Caco-2 (cell line): Measurements from ENCODE around the gene UBE2L6. TPM values are rescaled to one million over a fixed set of nuclear protein-coding genes. Genes with fewer than 3 reads are reported as not detected.

Source experiments
- BruUV-seq: library from RNA; stranded (reverse); fragments of 400-500 nt; replicated peaks from 2 replicates; lab custom pipeline; 2021; lab: Mats Ljungman, UMichigan
- CTCF ChIA-PET: fragments of 300-600 bp; sonication (Branson Sonifier 250); formaldehyde crosslinking; loops from one replicate; lab custom pipeline; 2022; ENCODE audit warnings: antibody characterized with exemption; lab: Charles Lee
- POLR2A ChIA-PET: fragments of 300-600 bp; sonication (Branson Sonifier 250); formaldehyde crosslinking; loops from one replicate; lab custom pipeline; 2022; ENCODE audit warnings: antibody characterized with exemption; lab: Charles Lee
- DNase-seq, 2 experiments: peaks; one replicate each; pipeline versions ENCODE4 v3.0.0 to v3.0.0-alpha.2; 2020 to 2022
- H3K27me3 ChIP-seq: replicated peaks from 2 replicates; pipeline ENCODE4 v1.6.0; 2011; ENCODE audit warnings: low read length; ENCODE audit not compliant: control insufficient read depth, insufficient read depth
- H3K36me3 ChIP-seq: 2 replicates; pipeline ENCODE4 v1.5.1; 2011; ENCODE audit warnings: low read length; ENCODE audit not compliant: control insufficient read depth, insufficient read depth
- H3K4me1 ChIP-seq: fragments of 250-450 bp; sonication (Bioruptor Pico); 2 replicates; pipeline ENCODE4 v1.5.1; 2020; ENCODE audit warnings: mild to moderate bottlenecking
- H3K4me3 ChIP-seq: 2 replicates; pipeline ENCODE4 v1.5.1; 2011; ENCODE audit warnings: low read depth, mild to moderate bottlenecking, control low read depth, low read length
- H3K9me3 ChIP-seq: fragments of 250-450 bp; sonication (Bioruptor Pico); 2 replicates; pipeline ENCODE4 v1.5.1; 2020; ENCODE audit warnings: mild to moderate bottlenecking, moderate library complexity
- H3K27ac Mint-ChIP-seq: one replicate; pipeline ENCODE4 v1.8.0; 2022; ENCODE audit warnings: mixed read lengths; ENCODE audit not compliant: unreplicated experiment
- H3K27me3 Mint-ChIP-seq: one replicate; pipeline ENCODE4 v1.8.0; 2022; ENCODE audit warnings: mixed read lengths; ENCODE audit not compliant: insufficient read depth, unreplicated experiment
- H3K36me3 Mint-ChIP-seq: one replicate; pipeline ENCODE4 v1.8.0; 2022; ENCODE audit warnings: mild to moderate bottlenecking, mixed read lengths; ENCODE audit not compliant: insufficient read depth, unreplicated experiment
- H3K4me1 Mint-ChIP-seq: one replicate; pipeline ENCODE4 v1.8.0; 2022; ENCODE audit warnings: low read depth, mixed read lengths; ENCODE audit not compliant: unreplicated experiment
- H3K4me3 Mint-ChIP-seq: one replicate; pipeline ENCODE4 v1.8.0; 2022; ENCODE audit warnings: mild to moderate bottlenecking, moderate library complexity, mixed read lengths; ENCODE audit not compliant: unreplicated experiment
- H3K9me3 Mint-ChIP-seq: one replicate; pipeline ENCODE4 v1.8.0; 2022; ENCODE audit warnings: mixed read lengths; ENCODE audit not compliant: unreplicated experiment
- intact Hi-C: fragments of 100-400 bp; cut with micrococcal nuclease; formaldehyde crosslinking; loops from one replicate; pipeline ENCODE4 v1.10.0; 2022; ENCODE audit not compliant: unreplicated experiment
- total RNA-seq: library from RNA; stranded (reverse); gene quantifications from 2 replicates; pipeline ENCODE4 v1.2.3, GENCODE V29; 2022
- TF ChIP-seq, protein P1 (sequence below), 2 experiments: fragments of 200-600 bp in 1 of 2; IDR thresholded peaks; 1 replicate in 1 of 2; 2 replicates in 1 of 2; pipeline versions ENCODE4 v1.5.1 to v1.8.0; 2011 to 2022; ENCODE audit warnings: antibody characterized with exemption in 1 of 2, control low read depth in 1 of 2, inconsistent platforms in 1 of 2, low read depth in 1 of 2, low read length in 1 of 2, mild to moderate bottlenecking in 1 of 2, moderate library complexity in 1 of 2; ENCODE audit not compliant: insufficient read depth in 1 of 2, severe bottlenecking in 1 of 2, unreplicated experiment in 1 of 2

UBE2L6 gene
- total RNA-seq, 1 experiment from 2014 or later = 20.2 TPM

DNA sequence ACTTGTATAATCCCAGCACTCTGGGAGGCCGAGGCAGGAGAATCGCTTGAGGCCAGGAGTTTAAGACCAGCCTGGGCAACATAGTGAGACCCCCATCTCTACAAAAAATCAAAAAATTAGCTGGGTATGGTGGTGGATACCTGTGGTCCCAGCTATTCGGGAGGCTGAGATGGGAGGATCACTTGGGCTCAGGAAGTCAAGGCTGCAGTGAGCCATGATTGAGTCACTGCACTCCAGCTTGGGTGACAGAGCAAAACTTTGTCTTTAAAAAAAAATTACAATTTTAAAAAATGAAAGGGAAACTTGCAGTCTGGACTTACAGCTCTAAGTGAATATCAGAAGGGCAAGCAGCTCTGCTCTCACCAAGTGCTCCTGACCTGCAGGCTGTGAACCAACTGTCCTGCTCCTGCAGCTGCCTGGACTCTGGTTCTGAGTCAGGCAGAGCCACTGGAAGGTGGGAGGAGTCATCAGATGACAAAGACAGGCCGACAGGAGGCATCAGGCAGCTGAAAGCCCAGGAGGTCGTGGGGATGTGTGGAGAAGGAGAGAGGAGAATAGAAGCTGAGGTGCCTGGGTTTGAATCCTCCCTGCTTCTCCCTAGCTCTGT lies 20.5 kb downstream of the UBE2L6 start:
- Mint-ChIP-seq H3K27ac (peak overlapping the region; percentile 88), H3K27me3 (no peaks in the 10 kb centered on the region), H3K4me1 (peaks cover 27% of the 10 kb centered on the region), H3K36me3 (peaks cover 6% of the 10 kb centered on the region), H3K4me3 (no peak overlapping the region), H3K9me3 (no peaks in the 10 kb centered on the region)
- Histone ChIP-seq H3K4me1 (peaks cover 38% of the 10 kb centered on the region), H3K4me3 (no peak overlapping the region), H3K9me3 (no peaks in the 10 kb centered on the region), H3K27me3 (no peaks in the 10 kb centered on the region), H3K36me3 (no peaks in the 10 kb centered on the region)
- TF ChIP-seq, protein P1, sequence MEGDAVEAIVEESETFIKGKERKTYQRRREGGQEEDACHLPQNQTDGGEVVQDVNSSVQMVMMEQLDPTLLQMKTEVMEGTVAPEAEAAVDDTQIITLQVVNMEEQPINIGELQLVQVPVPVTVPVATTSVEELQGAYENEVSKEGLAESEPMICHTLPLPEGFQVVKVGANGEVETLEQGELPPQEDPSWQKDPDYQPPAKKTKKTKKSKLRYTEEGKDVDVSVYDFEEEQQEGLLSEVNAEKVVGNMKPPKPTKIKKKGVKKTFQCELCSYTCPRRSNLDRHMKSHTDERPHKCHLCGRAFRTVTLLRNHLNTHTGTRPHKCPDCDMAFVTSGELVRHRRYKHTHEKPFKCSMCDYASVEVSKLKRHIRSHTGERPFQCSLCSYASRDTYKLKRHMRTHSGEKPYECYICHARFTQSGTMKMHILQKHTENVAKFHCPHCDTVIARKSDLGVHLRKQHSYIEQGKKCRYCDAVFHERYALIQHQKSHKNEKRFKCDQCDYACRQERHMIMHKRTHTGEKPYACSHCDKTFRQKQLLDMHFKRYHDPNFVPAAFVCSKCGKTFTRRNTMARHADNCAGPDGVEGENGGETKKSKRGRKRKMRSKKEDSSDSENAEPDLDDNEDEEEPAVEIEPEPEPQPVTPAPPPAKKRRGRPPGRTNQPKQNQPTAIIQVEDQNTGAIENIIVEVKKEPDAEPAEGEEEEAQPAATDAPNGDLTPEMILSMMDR (IDR thresholded peaks at IDR 0.05; ENCODE audit: insufficient read depth in 1 of 2, low read depth in 1 of 2, low read length in 1 of 2, severe bottlenecking in 1 of 2, unreplicated experiment in 1 of 2) = peak in 1 of 2 experiments; percentile 40
- DNase-seq = peak; percentile 58 to 60
- ChIA-PET CTCF (interaction anchor here (0.7 to 2.0 kb wide), 6 partner anchors 54 to 98 kb away, joined by 4 to 8 read pairs (median 5); partner anchors contain the start of gene RTN4RL2), POLR2A (interaction anchor here (0.8 kb wide), 1 partner anchor 16 kb away, joined by 3 read pairs; the partner anchor contains the start of gene TIMM10)
- intact Hi-C loops = no loop called here
- no TSS peak for BruUV-seq

DNA sequence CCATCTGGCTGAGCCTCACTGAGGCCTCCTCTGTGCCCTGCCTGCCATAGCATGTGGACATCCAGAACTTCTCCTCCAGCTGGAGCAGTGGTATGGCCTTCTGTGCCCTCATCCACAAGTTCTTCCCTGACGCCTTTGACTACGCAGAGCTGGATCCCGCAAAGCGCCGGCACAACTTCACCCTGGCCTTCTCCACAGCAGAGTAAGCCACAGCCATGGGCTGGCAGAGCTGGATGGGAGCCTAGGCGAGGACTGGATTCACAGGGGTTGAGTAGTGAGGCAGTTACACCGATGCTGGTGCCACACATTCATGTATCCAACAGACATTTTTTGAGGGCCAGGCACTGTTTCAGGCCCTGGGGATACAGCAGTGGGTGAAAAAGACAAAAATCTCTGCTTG lies 21.0 kb downstream of the UBE2L6 start:
- Histone ChIP-seq H3K27me3 (no peaks in the 10 kb centered on the region), H3K9me3 (no peaks in the 10 kb centered on the region), H3K36me3 (no peaks in the 10 kb centered on the region), H3K4me1 (peaks cover 33% of the 10 kb centered on the region), H3K4me3 (no peak overlapping the region)
- POLR2A ChIA-PET = no interaction called here
- Mint-ChIP-seq H3K4me3 (no peak overlapping the region), H3K4me1 (peaks cover 22% of the 10 kb centered on the region), H3K27ac (no peak overlapping the region), H3K9me3 (no peaks in the 10 kb centered on the region), H3K27me3 (no peaks in the 10 kb centered on the region), H3K36me3 (peaks cover 6% of the 10 kb centered on the region)
- BruUV-seq = no TSS peak
- CTCF ChIA-PET = interaction anchor here (1.2 to 2.0 kb wide), 5 partner anchors 53 to 98 kb away, joined by 4 to 8 read pairs (median 5); no protein-coding TSS in a partner anchor
- no peak for DNase-seq
- intact Hi-C loops = no loop called here
- TF ChIP-seq, protein P1 (IDR thresholded peaks at IDR 0.05; ENCODE audit: insufficient read depth in 1 of 2, low read depth in 1 of 2, low read length in 1 of 2, severe bottlenecking in 1 of 2, unreplicated experiment in 1 of 2) = no peak

DNA sequence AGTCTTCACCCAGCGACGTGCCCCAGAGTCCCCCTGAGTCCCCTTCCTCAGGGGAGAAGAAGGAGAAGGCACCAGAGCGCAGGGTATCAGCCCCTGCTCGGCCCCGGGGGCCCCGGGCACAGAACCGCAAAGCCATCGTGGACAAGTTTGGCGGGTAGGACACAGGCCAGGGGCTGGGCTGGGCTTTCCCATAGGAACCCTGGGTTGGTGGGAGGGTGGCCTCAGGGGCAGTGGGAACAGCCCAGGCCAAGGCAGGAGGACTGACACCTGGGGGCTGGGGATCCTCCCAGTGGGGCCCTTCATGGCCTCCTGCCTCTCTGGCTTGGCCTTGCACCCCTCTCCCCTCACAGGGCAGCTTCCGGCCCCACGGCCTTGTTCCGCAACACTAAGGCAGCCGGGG lies 21.6 kb downstream of the UBE2L6 start:
- H3K36me3 ChIP-seq = no peaks in the 10 kb centered on the region
- no peak overlapping the region for H3K27ac Mint-ChIP-seq
- no peaks in the 10 kb centered on the region for H3K9me3 Mint-ChIP-seq
- peaks cover 30% of the 10 kb centered on the region for H3K4me1 ChIP-seq
- H3K36me3 Mint-ChIP-seq = peaks cover 6% of the 10 kb centered on the region
- H3K4me3 ChIP-seq = no peak overlapping the region
- no TSS peak for BruUV-seq
- intact Hi-C loops = no loop called here
- TF ChIP-seq, protein P1 (IDR thresholded peaks at IDR 0.05; ENCODE audit: insufficient read depth in 1 of 2, low read depth in 1 of 2, low read length in 1 of 2, severe bottlenecking in 1 of 2, unreplicated experiment in 1 of 2) = no peak
- ChIA-PET POLR2A (no interaction called here), CTCF (interaction anchor here (0.7 kb wide), 1 partner anchor 24 kb away, joined by 3 read pairs; no protein-coding TSS in a partner anchor)
- no peak for DNase-seq
- H3K4me1 Mint-ChIP-seq = peaks cover 22% of the 10 kb centered on the region
- H3K9me3 ChIP-seq = no peaks in the 10 kb centered on the region
- no peak overlapping the region for H3K4me3 Mint-ChIP-seq
- H3K27me3 ChIP-seq = no peaks in the 10 kb centered on the region
- no peaks in the 10 kb centered on the region for H3K27me3 Mint-ChIP-seq
